BE2C (cell line): ENCODE measurements around the gene PTCD2.

Experiments
- DNase-seq: peaks from one replicate; pipeline ENCODE4 v3.0.0-alpha.2; 2020
- H3K27me3 ChIP-seq: fragments of 250-450 bp; sonication (Bioruptor Pico); 2 replicates; pipeline ENCODE4 v1.5.1; 2020; ENCODE audit warnings: mild to moderate bottlenecking
- H3K36me3 ChIP-seq: fragments of 250-450 bp; sonication (Bioruptor Pico); 2 replicates; pipeline ENCODE4 v1.5.1; 2020; ENCODE audit warnings: mild to moderate bottlenecking
- H3K4me1 ChIP-seq: fragments of 250-450 bp; sonication (Bioruptor Pico); 2 replicates; pipeline ENCODE4 v1.5.1; 2020
- H3K4me3 ChIP-seq: 2 replicates; pipeline ENCODE4 v1.5.1; 2011; ENCODE audit warnings: low read depth, low read length
- H3K9me3 ChIP-seq: fragments of 250-450 bp; sonication (Bioruptor Pico); 2 replicates; pipeline ENCODE4 v1.5.1; 2020
- TF ChIP-seq, protein P1 (sequence below): IDR thresholded peaks from 2 replicates; pipeline ENCODE4 v1.5.1; 2012; ENCODE audit warnings: mild to moderate bottlenecking, low read depth, low read length

The PTCD2 gene

DNA sequence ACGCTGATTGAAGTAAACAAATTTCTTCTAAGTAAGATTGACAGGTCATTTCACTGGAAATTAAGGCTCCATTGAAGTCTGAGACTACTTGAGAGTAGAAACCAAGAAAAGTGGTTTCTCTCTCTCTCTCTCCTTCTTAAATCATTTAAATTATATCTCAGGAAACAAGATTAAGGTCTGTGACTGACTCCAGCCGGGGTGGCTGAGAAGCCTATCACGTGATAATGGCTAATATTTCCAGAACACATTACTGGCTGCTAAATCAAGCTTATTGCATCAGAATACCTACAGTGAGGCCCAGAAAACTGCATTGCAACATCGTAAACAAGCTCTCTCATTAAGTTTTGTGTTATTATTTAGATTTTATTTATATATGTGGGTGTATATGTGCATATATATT is 88.4 kb downstream of the PTCD2 start:
- Histone ChIP-seq H3K36me3 (no peaks in the 10 kb centered on the region), H3K27me3 (no peaks in the 10 kb centered on the region), H3K4me1 (no peaks in the 10 kb centered on the region), H3K9me3 (no peaks in the 10 kb centered on the region), H3K4me3 (no peak overlapping the region)
- DNase-seq = no peak
- TF ChIP-seq, protein P1, sequence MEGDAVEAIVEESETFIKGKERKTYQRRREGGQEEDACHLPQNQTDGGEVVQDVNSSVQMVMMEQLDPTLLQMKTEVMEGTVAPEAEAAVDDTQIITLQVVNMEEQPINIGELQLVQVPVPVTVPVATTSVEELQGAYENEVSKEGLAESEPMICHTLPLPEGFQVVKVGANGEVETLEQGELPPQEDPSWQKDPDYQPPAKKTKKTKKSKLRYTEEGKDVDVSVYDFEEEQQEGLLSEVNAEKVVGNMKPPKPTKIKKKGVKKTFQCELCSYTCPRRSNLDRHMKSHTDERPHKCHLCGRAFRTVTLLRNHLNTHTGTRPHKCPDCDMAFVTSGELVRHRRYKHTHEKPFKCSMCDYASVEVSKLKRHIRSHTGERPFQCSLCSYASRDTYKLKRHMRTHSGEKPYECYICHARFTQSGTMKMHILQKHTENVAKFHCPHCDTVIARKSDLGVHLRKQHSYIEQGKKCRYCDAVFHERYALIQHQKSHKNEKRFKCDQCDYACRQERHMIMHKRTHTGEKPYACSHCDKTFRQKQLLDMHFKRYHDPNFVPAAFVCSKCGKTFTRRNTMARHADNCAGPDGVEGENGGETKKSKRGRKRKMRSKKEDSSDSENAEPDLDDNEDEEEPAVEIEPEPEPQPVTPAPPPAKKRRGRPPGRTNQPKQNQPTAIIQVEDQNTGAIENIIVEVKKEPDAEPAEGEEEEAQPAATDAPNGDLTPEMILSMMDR = no peak

DNA sequence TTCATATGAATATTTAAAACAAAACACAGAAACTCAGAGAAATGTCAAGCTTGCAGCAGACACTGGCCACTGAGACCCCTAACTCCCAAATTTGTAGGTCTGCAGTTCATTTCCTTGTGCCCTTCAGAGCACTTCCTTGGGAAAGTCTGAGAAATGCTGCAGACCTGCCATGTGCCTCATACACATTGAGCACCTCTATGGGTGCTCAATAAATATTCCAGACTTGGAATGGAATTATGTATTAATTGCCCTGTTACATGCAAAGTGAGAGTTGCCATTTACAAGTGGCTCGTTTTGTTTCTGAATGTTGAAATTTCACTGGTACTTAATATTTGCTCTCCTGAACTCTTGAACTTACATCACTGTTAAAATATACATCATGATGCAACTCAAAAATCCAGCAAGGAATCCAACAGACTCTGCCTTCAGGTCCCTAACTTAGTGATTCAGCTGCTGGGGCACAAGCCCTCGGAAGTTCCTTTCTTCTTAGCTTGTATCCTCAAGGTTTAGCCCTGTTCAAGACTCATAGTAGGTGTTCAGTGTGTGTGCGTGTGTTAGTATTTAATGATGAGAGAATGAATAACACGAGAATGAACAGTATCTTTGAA is 90.6 kb downstream of the PTCD2 start:
- Histone ChIP-seq H3K4me1 (no peaks in the 10 kb centered on the region), H3K27me3 (no peaks in the 10 kb centered on the region), H3K36me3 (no peaks in the 10 kb centered on the region), H3K4me3 (no peak overlapping the region), H3K9me3 (no peaks in the 10 kb centered on the region)
- TF ChIP-seq, protein P1 = no peak
- no peak for DNase-seq

DNA sequence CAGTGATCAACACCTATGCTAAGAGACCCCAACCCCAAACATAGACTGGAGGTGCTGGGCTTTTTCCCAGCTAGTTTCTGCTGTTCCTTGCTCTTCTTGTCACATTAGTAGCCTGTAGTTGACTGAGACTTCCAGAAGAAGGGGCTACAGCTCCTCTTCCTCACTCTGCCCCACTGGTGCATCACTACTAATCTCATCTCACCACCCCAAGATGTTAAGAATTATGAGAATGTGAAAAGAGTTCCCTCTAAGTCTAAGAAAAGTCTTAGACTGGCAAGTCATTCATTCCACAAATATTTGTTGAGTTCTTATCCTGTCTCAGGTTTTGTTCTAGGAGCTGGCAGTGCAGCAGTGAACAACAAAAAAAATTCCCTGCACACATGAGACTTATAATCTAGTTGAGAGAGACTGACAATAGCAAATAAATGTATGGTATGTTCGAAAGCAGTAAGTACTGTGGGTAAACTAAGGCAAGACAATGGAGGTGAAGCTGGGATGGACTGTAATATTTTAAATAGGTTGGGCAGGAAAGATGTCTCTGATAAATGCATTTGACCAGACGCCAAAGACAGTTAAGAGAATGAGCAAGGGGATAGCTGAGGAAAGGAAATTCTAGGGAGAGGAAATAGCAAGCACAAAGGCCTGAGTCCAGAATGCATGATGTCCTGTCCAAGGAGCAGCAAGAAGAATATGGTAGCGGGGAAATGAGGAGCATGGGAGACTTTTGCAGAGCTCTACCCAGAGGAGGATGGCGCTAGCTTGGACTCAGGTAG is 92.3 kb downstream of the PTCD2 start:
- no peaks in the 10 kb centered on the region for H3K4me1 ChIP-seq
- H3K4me3 ChIP-seq = no peak overlapping the region
- H3K9me3 ChIP-seq = no peaks in the 10 kb centered on the region
- H3K36me3 ChIP-seq = no peaks in the 10 kb centered on the region
- TF ChIP-seq, protein P1 = no peak
- DNase-seq = no peak
- H3K27me3 ChIP-seq = no peaks in the 10 kb centered on the region

DNA sequence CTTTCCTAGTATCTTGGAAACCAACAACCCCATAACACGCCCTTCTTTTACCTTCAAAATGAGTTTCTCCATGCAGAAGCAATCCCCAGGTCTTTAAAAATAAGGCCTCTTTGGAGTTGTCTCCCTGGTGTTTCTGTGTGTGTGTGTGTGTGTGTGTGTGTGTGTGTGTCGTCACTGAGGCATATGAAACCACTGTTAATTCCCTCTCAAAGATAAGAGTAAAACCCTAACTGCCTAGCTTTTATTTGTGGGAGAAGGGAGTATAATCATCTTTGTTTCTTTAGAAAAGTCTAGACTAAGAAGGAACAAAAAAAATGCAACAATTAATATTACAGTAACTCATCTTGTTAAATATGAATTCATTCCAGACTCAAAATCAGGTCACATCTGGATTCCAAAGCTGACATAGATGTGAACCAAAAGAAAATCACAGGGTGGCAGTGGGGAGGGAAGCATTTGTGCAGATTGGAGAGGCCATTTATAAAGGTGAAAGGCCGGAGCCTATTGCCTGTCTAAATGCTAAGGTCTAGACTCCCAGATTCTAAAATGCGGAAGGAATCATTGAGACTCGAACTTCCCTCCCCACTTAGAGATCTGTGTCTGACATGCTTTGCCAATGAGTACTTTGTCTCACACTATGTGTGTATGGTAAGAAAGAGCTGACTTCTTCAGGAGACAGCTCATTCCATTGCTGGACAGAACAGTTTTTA is 95.6 kb downstream of the PTCD2 start:
- TF ChIP-seq, protein P1 = no peak
- no peaks in the 10 kb centered on the region for H3K36me3 ChIP-seq
- no peaks in the 10 kb centered on the region for H3K9me3 ChIP-seq
- DNase-seq = no peak
- no peak overlapping the region for H3K4me3 ChIP-seq
- H3K27me3 ChIP-seq = no peaks in the 10 kb centered on the region
- H3K4me1 ChIP-seq = no peaks in the 10 kb centered on the region

DNA sequence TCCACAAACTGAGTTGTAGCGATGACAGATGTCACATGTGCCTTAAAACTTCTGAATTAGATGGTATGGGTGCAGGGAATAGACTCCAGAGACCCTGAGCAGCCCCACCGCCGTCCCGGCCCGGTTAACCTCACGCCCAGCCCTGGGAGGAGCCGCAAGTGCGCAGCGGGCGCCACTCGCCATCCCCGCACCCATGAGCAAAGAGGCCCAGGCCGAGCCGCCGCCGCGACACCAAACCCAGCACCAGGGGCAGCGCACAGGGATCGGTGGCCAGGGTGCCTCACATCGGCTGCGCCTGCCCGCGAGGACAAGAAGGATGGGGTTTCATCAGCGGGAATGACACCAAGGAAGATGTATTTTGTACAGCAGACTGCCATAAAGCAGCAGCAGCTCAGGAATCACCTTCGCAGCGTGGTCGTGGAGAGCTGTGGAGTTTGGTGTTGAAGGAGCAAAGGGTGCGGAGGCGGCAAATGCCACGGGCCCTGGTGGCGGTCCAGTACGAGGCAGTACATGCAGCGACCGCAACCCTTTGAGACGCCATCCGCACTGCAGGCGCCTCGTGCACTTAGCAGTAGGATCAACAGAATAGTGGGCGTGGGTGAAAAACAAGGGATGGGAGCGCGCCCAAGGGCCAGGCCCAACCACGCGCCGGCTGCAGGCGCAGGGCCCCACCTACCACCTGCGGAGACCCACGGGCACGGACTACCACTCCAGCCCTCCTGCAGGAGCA is 97.3 kb downstream of the PTCD2 start:
- no peak for DNase-seq
- no peaks in the 10 kb centered on the region for H3K9me3 ChIP-seq

More for the DNA sequence above, 97.3 kb downstream of the PTCD2 start:
- H3K4me3 ChIP-seq = no peak overlapping the region
- H3K4me1 ChIP-seq = no peaks in the 10 kb centered on the region
- no peaks in the 10 kb centered on the region for H3K27me3 ChIP-seq
- TF ChIP-seq, protein P1 = no peak
- H3K36me3 ChIP-seq = no peaks in the 10 kb centered on the region
